Activated CD4-positive, alpha-beta T cell treated with anti-CD3 and anti-CD28 coated beads for 24 hours (primary cell): ENCODE results near the gene CX3CR1.
"Not testable (repeated sequence)": the region's sequence is repeated elsewhere in the genome, so short reads cannot be mapped to it uniquely, and the experiment has no call there.

Source experiments
- DNase-seq, 2 donors: peaks; one replicate each; pipeline ENCODE4 v3.0.0-alpha.2; 2020; ENCODE audit warnings: low read depth in 2 of 2

Gene CX3CR1

GRCh38 chr3:39279745-39280517 lies at the start of gene CX3CR1:
TSS of gene CX3CR1 (minus strand) at chr3:39280036. CDS start at chr3:39266509, 13,527 bp downstream.
- no peak for DNase-seq

GRCh38 chr3:39329493-39329892 lies 49.7 kb upstream of the CX3CR1 start, which contains the start of gene CCR8:
TSS of gene CCR8 (plus strand) at chr3:39329709. CDS start at chr3:39332332, 2,623 bp downstream.
- no peak for DNase-seq

- DNase-seq = no peak
Observed at GRCh38 chr3:39327746-39328349, 48.0 kb upstream of the CX3CR1 start.

- no peak for DNase-seq
Observed at GRCh38 chr3:39327053-39327745, 47.4 kb upstream of the CX3CR1 start.

- DNase-seq = no peak
Observed at GRCh38 chr3:39325236-39325635, 45.4 kb upstream of the CX3CR1 start.

- no peak for DNase-seq
Observed at GRCh38 chr3:39323494-39323893, 43.7 kb upstream of the CX3CR1 start.

- DNase-seq = no peak
Observed at GRCh38 chr3:39322936-39323335, 43.1 kb upstream of the CX3CR1 start.

- DNase-seq = not testable (repeated sequence)
Observed at GRCh38 chr3:39322209-39322715, 42.4 kb upstream of the CX3CR1 start.

GRCh38 chr3:39321574-39321983 lies 41.7 kb upstream of the CX3CR1 start:
- DNase-seq = not testable (repeated sequence)

GRCh38 chr3:39319249-39319648 lies 39.4 kb upstream of the CX3CR1 start:
- DNase-seq = no peak

- no peak for DNase-seq
Observed at GRCh38 chr3:39318301-39318700, 38.5 kb upstream of the CX3CR1 start.

GRCh38 chr3:39317571-39318169 lies 37.8 kb upstream of the CX3CR1 start:
- no peak for DNase-seq

GRCh38 chr3:39315420-39315819 lies 35.6 kb upstream of the CX3CR1 start:
- DNase-seq = no peak

- no peak for DNase-seq
Observed at GRCh38 chr3:39313289-39313688, 33.5 kb upstream of the CX3CR1 start.

- no peak for DNase-seq
Observed at GRCh38 chr3:39302178-39302577, 22.3 kb upstream of the CX3CR1 start.

GRCh38 chr3:39299279-39299678 lies 19.4 kb upstream of the CX3CR1 start:
- no peak for DNase-seq

- DNase-seq = no peak
Observed at GRCh38 chr3:39296197-39297077, 16.6 kb upstream of the CX3CR1 start.

GRCh38 chr3:39295184-39295775 lies 15.4 kb upstream of the CX3CR1 start:
- DNase-seq = no peak

GRCh38 chr3:39294446-39295183 lies 14.8 kb upstream of the CX3CR1 start:
- DNase-seq = no peak

- DNase-seq = no peak
Observed at GRCh38 chr3:39292961-39293360, 13.1 kb upstream of the CX3CR1 start.
